Measurements from ENCODE around the gene CSDE1. TPM values are rescaled to one million over a fixed set of nuclear protein-coding genes. Genes with fewer than 3 reads are reported as not detected.
"Not testable (repeated sequence)": the region's sequence is repeated elsewhere in the genome, so short reads cannot be mapped to it uniquely, and the experiment has no call there.

Gene CSDE1
- total RNA-seq, 1 donor from 2014 or later = 900 TPM

GRCh38 chr1:114753702-114754101 is 4.1 kb downstream of the CSDE1 start:
- intact Hi-C loops (cut with DNase I); DNase-seq (ENCODE audit: low spot score): not testable (repeated sequence)

GRCh38 chr1:114753143-114753542 is 4.6 kb downstream of the CSDE1 start:
- no peak for DNase-seq (ENCODE audit: low spot score)
- intact Hi-C loops (cut with DNase I) = no loop called here

- DNase-seq (ENCODE audit: low spot score) = no peak
- intact Hi-C loops (cut with DNase I) = no loop called here
These were observed 7.0 kb downstream of the CSDE1 start for GRCh38 chr1:114750780-114751179.

GRCh38 chr1:114749835-114750234 is 7.9 kb downstream of the CSDE1 start:
- DNase-seq (ENCODE audit: low spot score) = no peak
- intact Hi-C loops (cut with DNase I) = no loop called here

- intact Hi-C loops (cut with DNase I) = no loop called here
- no peak for DNase-seq (ENCODE audit: low spot score)
These were observed 11.2 kb downstream of the CSDE1 start for GRCh38 chr1:114746450-114747121.

- intact Hi-C loops (cut with DNase I) = no loop called here
- no peak for DNase-seq (ENCODE audit: low spot score)
These were observed 12.5 kb downstream of the CSDE1 start for GRCh38 chr1:114745291-114745690.

GRCh38 chr1:114741963-114742746 is 15.6 kb downstream of the CSDE1 start:
- intact Hi-C loops (cut with DNase I) = no loop called here
- no peak for DNase-seq (ENCODE audit: low spot score)

GRCh38 chr1:114740331-114740730 is 17.5 kb downstream of the CSDE1 start:
- intact Hi-C loops (cut with DNase I) = no loop called here
- no peak for DNase-seq (ENCODE audit: low spot score)

- DNase-seq (ENCODE audit: low spot score) = no peak
- intact Hi-C loops (cut with DNase I) = no loop called here
These were observed 20.4 kb downstream of the CSDE1 start for GRCh38 chr1:114737314-114737849.

- intact Hi-C loops (cut with DNase I) = no loop called here
These were observed 22.3 kb downstream of the CSDE1 start for GRCh38 chr1:114735479-114735878.

GRCh38 chr1:114729782-114730181 is 28.0 kb downstream of the CSDE1 start:
- intact Hi-C loops (cut with DNase I) = no loop called here
- no peak for DNase-seq (ENCODE audit: low spot score)

More at GRCh38 chr1:114735479-114735878, 22.3 kb downstream of the CSDE1 start:
- no peak for DNase-seq (ENCODE audit: low spot score)

- intact Hi-C loops (cut with DNase I) = no loop called here
- no peak for DNase-seq (ENCODE audit: low spot score)
These were observed 29.2 kb downstream of the CSDE1 start for GRCh38 chr1:114728553-114728952.

- DNase-seq (ENCODE audit: low spot score) = no peak
- intact Hi-C loops (cut with DNase I) = no loop called here
These were observed 32.6 kb downstream of the CSDE1 start for GRCh38 chr1:114725230-114725629.

- intact Hi-C loops (cut with DNase I) = no loop called here
- no peak for DNase-seq (ENCODE audit: low spot score)
These were observed 33.9 kb downstream of the CSDE1 start for GRCh38 chr1:114723915-114724314.

- DNase-seq (ENCODE audit: low spot score) = no peak
- intact Hi-C loops (cut with DNase I) = no loop called here
These were observed 34.3 kb downstream of the CSDE1 start for GRCh38 chr1:114723457-114723856.

- intact Hi-C loops (cut with DNase I) = no loop called here
- no peak for DNase-seq (ENCODE audit: low spot score)
These were observed 37.3 kb downstream of the CSDE1 start for GRCh38 chr1:114720492-114720891.

- no peak for DNase-seq (ENCODE audit: low spot score)
These were observed 38.4 kb downstream of the CSDE1 start for GRCh38 chr1:114719424-114719787.

GRCh38 chr1:114718661-114719423 is 38.9 kb downstream of the CSDE1 start:
- DNase-seq (ENCODE audit: low spot score) = no peak
- intact Hi-C loops (cut with DNase I) = no loop called here

More at GRCh38 chr1:114719424-114719787, 38.4 kb downstream of the CSDE1 start:
- intact Hi-C loops (cut with DNase I) = no loop called here

- peak; percentile 97 for DNase-seq (ENCODE audit: low spot score)
- intact Hi-C loops (cut with DNase I) = loop anchor here (1.0 to 2.0 kb wide), 4 partner anchors 40 to 135 kb away; partner anchors contain the start of genes BCAS2, CSDE1 and SIKE1
These were observed 41.2 kb downstream of the CSDE1 start, which contains the start of gene NRAS for GRCh38 chr1:114716304-114717170. Gene NRAS (minus strand): TSS chr1:114716771. CDS start chr1:114716160, 611 bp downstream.
